Measurements from ENCODE around the gene SRSF8.

GRCh38 chr11:95067841-95068219 lies 1.1 kb downstream of the SRSF8 start:
- TF ChIP-seq, protein P1, sequence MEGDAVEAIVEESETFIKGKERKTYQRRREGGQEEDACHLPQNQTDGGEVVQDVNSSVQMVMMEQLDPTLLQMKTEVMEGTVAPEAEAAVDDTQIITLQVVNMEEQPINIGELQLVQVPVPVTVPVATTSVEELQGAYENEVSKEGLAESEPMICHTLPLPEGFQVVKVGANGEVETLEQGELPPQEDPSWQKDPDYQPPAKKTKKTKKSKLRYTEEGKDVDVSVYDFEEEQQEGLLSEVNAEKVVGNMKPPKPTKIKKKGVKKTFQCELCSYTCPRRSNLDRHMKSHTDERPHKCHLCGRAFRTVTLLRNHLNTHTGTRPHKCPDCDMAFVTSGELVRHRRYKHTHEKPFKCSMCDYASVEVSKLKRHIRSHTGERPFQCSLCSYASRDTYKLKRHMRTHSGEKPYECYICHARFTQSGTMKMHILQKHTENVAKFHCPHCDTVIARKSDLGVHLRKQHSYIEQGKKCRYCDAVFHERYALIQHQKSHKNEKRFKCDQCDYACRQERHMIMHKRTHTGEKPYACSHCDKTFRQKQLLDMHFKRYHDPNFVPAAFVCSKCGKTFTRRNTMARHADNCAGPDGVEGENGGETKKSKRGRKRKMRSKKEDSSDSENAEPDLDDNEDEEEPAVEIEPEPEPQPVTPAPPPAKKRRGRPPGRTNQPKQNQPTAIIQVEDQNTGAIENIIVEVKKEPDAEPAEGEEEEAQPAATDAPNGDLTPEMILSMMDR (conservative IDR thresholded peaks at IDR 0.05), result no peak
- TF ChIP-seq ZFX (IDR thresholded peaks at IDR 0.05), result no peak
